Effector memory CD4-positive, alpha-beta T cell (primary cell): Measurements from ENCODE around the gene TRPC4.

Source experiments
- DNase-seq, 3 donors: peaks; one replicate each; pipeline ENCODE4 v3.0.0-alpha.2; 2020
- H3K27ac ChIP-seq: 2 replicates; pipeline ENCODE4 v1.7.0; 2013; ENCODE audit warnings: mild to moderate bottlenecking, low read length, moderate library complexity; ENCODE audit not compliant: insufficient read depth, poor library complexity, severe bottlenecking
- H3K27me3 ChIP-seq: replicated peaks from 2 replicates; pipeline ENCODE4 v1.7.0; 2013; ENCODE audit warnings: mild to moderate bottlenecking, low read length; ENCODE audit not compliant: insufficient read depth, control insufficient read depth, poor library complexity, severe bottlenecking
- H3K36me3 ChIP-seq: 2 replicates; pipeline ENCODE4 v1.7.0; 2013; ENCODE audit warnings: mild to moderate bottlenecking, low read length, moderate library complexity; ENCODE audit not compliant: control insufficient read depth, insufficient read depth
- H3K4me1 ChIP-seq: 2 replicates; pipeline ENCODE4 v1.7.0; 2013; ENCODE audit warnings: low read length, mild to moderate bottlenecking; ENCODE audit not compliant: control insufficient read depth, insufficient read depth, poor library complexity, severe bottlenecking
- H3K4me3 ChIP-seq: 2 replicates; pipeline ENCODE4 v1.7.0; 2013; ENCODE audit warnings: low read length, low read depth, mild to moderate bottlenecking; ENCODE audit not compliant: insufficient read depth, poor library complexity, severe bottlenecking
- H3K9me3 ChIP-seq: 2 replicates; pipeline ENCODE4 v1.7.0; 2013; ENCODE audit warnings: mild to moderate bottlenecking, low read length, moderate library complexity; ENCODE audit not compliant: control insufficient read depth
- total RNA-seq, 3 donors: gene quantifications; one replicate each; lab custom pipeline; 2026; lab: John Stamatoyannopoulos, UW

Gene TRPC4
- 0 reads per million in 3 donors for total RNA-seq

GRCh38 chr13:37869756-37870488, at the start of gene TRPC4:
TRPC4 (minus strand) TSS chr13:37869772; CDS start chr13:37783333, 86,439 bp downstream.
- no peak for DNase-seq
- H3K27ac ChIP-seq, result no peak within 1 kb of the TSS
- H3K4me3 ChIP-seq, result no peak within 1 kb of the TSS
- no peaks in the 10 kb centered on the region for H3K9me3 ChIP-seq
- no peaks in the 10 kb centered on the region for H3K4me1 ChIP-seq
- H3K36me3 ChIP-seq, result no peaks in the 10 kb centered on the region
- peaks cover 4% of the 10 kb centered on the region for H3K27me3 ChIP-seq

DNA sequence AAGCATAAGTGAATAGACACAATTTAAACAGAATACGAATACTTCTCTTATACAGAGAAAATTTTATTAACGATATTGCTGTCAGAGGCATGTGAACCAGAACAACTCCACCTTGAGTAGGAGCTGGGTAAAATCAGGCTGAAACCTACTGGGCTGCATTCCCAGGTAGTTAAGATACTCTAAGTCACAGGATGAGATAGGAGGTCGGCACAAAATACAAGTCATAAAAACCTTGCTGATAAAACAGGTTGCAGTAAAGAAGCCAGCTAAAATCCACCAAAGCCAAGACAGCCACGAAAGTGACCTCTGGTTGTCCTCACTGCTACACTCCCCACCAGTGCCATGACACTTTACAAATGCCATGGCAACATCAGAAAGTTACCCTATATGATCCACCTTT, 49.2 kb upstream of the TRPC4 start:
- no peaks in the 10 kb centered on the region for H3K27me3 ChIP-seq
- no peak overlapping the region for H3K4me3 ChIP-seq
- no peaks in the 10 kb centered on the region for H3K36me3 ChIP-seq
- no peaks in the 10 kb centered on the region for H3K9me3 ChIP-seq
- no peak overlapping the region for H3K27ac ChIP-seq
- H3K4me1 ChIP-seq, result no peaks in the 10 kb centered on the region
- DNase-seq, result no peak

- no peak for DNase-seq
- H3K4me3 ChIP-seq, result no peak overlapping the region
- H3K27me3 ChIP-seq, result no peaks in the 10 kb centered on the region
- H3K4me1 ChIP-seq, result no peaks in the 10 kb centered on the region
- no peak overlapping the region for H3K27ac ChIP-seq
- no peaks in the 10 kb centered on the region for H3K9me3 ChIP-seq
- H3K36me3 ChIP-seq, result no peaks in the 10 kb centered on the region
Observed at GRCh38 chr13:37918116-37918714, 48.6 kb upstream of the TRPC4 start.

- no peaks in the 10 kb centered on the region for H3K4me1 ChIP-seq
- H3K27ac ChIP-seq, result no peak overlapping the region
- no peak overlapping the region for H3K4me3 ChIP-seq
- no peaks in the 10 kb centered on the region for H3K9me3 ChIP-seq
- no peaks in the 10 kb centered on the region for H3K36me3 ChIP-seq
- no peaks in the 10 kb centered on the region for H3K27me3 ChIP-seq
- DNase-seq, result no peak
Observed at GRCh38 chr13:37914781-37915391, 45.3 kb upstream of the TRPC4 start.

DNA sequence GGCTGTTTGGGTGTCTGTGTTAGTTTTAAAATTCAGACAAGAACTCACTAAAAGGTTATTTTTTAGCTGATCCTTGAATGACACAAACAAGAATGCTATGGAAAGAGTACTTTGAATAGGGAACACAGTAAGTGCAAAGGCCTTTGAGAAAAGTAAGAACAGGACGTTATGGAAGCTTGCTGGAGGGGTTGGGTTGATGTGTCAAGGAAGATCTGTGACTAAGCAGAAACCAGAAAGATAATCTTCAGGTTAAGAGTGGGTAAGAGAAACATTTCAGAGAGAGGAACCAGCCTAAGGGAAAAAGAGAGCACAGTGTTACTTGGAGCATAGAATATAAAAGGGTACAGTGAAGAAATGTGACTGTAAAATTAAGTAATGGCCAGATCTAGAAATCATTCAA, 41.2 kb upstream of the TRPC4 start:
- no peaks in the 10 kb centered on the region for H3K36me3 ChIP-seq
- no peak overlapping the region for H3K4me3 ChIP-seq
- no peaks in the 10 kb centered on the region for H3K27me3 ChIP-seq
- H3K27ac ChIP-seq, result no peak overlapping the region
- no peak for DNase-seq
- no peaks in the 10 kb centered on the region for H3K9me3 ChIP-seq
- H3K4me1 ChIP-seq, result no peaks in the 10 kb centered on the region

DNA sequence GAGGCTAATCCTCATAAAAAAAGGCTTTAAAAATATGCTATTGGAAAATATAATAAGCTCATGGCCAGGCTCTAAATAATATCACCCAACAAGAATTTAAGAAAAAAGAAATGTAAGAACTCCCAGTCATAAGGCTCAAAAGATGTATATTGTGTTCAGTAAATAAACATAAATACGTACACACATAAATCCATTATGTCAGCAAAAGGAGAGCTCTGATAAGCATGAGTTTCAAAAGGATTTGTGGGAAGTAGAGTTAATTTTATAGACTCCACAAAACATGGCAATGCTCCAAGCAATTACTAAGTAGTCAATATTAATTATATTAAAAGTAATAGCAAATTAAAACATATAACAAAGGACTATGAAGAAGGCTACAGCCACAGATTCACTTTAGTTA, 37.3 kb upstream of the TRPC4 start:
- Histone ChIP-seq H3K4me1 (no peaks in the 10 kb centered on the region), H3K4me3 (no peak overlapping the region), H3K36me3 (no peaks in the 10 kb centered on the region), H3K27ac (no peak overlapping the region), H3K27me3 (no peaks in the 10 kb centered on the region), H3K9me3 (no peaks in the 10 kb centered on the region)
- no peak for DNase-seq

- H3K4me3 ChIP-seq, result no peak overlapping the region
- H3K4me1 ChIP-seq, result no peaks in the 10 kb centered on the region
- H3K9me3 ChIP-seq, result no peaks in the 10 kb centered on the region
- H3K27ac ChIP-seq, result no peak overlapping the region
- no peaks in the 10 kb centered on the region for H3K36me3 ChIP-seq
- no peak for DNase-seq
- no peaks in the 10 kb centered on the region for H3K27me3 ChIP-seq
Observed at GRCh38 chr13:37905736-37906135, 36.2 kb upstream of the TRPC4 start.

DNA sequence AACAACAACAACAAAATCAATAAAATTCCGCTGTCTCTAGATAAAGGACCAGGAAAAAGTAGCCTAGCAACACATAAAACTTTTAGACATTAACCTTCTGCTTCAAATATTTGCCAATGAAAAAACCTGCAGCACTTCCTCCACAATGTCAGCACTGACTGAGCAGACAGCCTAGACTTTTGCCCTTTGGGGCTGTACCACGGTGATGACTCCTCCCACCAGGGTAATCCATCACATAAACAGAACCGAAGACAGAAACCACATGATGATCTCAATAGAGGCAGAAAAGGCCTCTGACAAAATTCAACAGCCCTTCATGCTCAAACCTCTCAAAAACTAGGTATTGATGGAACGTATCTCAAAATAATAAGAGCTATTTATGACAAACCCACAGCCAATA, 30.2 kb upstream of the TRPC4 start:
- no peak overlapping the region for H3K27ac ChIP-seq
- H3K36me3 ChIP-seq, result no peaks in the 10 kb centered on the region
- no peak for DNase-seq
- H3K27me3 ChIP-seq, result no peaks in the 10 kb centered on the region
- no peaks in the 10 kb centered on the region for H3K9me3 ChIP-seq
- no peaks in the 10 kb centered on the region for H3K4me1 ChIP-seq
- no peak overlapping the region for H3K4me3 ChIP-seq

DNA sequence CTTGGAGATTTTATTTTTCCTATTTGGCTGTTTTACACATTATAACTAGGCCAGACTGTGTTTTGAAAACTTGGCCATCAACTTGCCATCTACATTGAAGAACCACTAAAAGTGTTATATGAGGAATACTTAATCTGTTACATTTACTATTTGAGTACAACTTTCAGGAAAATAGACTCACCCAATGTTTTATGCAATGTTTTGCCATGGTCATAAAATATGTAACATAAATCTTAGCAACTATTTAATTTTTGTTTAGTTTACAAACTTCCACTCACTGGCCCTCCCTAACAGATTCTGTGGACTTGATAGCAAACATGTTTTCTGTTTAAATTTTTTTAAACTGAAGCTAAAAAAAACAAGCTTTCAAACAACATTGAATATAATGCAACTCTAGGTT, 23.7 kb upstream of the TRPC4 start:
- no peaks in the 10 kb centered on the region for H3K4me1 ChIP-seq
- DNase-seq, result no peak
- H3K9me3 ChIP-seq, result no peaks in the 10 kb centered on the region
- H3K36me3 ChIP-seq, result no peaks in the 10 kb centered on the region
- H3K27ac ChIP-seq, result no peak overlapping the region
- H3K4me3 ChIP-seq, result no peak overlapping the region
- H3K27me3 ChIP-seq, result no peaks in the 10 kb centered on the region

DNA sequence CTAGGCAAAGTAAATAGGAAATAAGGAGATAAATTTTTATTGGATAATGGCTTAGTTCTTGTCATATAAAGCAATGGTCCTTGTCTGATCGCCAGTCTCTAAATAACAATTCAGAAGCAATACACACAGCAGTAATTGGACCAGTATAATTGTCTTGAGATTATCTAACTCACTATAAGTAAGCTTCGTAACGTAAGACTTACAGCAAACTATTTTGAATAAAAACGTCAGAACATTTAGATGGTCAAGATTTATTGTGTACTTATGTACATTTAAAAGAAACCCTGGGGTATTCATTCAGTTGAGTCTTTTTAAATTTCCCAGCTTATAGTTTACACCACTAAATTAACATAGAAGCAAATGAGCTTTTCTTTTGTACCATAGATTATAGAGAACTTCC, 20.2 kb upstream of the TRPC4 start:
- no peak overlapping the region for H3K4me3 ChIP-seq
- DNase-seq, result no peak
- no peaks in the 10 kb centered on the region for H3K36me3 ChIP-seq
- H3K4me1 ChIP-seq, result no peaks in the 10 kb centered on the region
- H3K27me3 ChIP-seq, result no peaks in the 10 kb centered on the region
- H3K9me3 ChIP-seq, result no peaks in the 10 kb centered on the region
- H3K27ac ChIP-seq, result no peak overlapping the region
